Stimulated activated CD4-positive, alpha-beta T cell treated with anti-CD3 and anti-CD28 coated beads, Interleukin-1b, Interleukin-23, amount 100 ng/mL, for 24 hours (primary cell): ENCODE measurements around the gene ATAT1.

Experiments used
- DNase-seq, 4 experiments: peaks; one replicate each; pipeline ENCODE4 v3.0.0-alpha.2; 2020; ENCODE audit warnings: low read depth in 4 of 4, low spot score in 1 of 4

The ATAT1 gene

DNA sequence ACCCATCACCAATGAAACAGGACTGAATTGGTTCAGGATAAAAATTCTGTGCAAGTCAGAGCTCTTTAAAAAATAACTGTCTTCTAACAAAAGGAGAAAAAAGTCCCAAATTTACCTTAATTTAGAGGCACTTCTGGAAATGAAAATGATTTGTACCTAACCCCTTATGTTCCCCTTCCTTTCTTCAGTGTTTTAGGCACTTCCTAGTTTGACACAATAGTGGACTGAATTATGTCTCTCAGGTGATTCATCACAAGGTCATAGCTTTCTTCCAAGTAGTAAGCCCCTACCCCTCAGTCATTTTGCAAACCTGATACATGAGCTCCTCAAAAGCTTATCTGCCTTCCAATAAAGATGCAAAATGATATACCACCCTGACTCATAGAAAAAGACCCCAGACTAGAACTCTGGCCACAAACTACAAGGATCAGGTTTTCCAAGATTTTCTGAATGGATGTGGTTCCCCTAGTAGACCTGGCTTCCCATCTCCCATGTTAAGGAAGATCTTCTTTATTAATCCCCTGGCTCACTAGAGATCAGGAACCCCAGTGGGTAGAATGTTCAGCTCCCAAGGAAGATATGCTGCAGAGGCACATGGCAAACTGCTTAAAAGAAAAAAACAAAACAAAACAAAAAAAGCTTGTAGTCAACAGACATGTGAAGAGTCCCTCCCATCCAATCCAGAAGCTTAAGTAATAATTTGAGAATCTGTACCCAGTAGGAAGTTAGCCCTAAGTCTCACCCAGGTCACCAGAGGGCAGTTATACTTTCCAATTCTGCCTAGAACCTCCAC is 13.2 kb upstream of the ATAT1 start:
- no peak for DNase-seq

DNA sequence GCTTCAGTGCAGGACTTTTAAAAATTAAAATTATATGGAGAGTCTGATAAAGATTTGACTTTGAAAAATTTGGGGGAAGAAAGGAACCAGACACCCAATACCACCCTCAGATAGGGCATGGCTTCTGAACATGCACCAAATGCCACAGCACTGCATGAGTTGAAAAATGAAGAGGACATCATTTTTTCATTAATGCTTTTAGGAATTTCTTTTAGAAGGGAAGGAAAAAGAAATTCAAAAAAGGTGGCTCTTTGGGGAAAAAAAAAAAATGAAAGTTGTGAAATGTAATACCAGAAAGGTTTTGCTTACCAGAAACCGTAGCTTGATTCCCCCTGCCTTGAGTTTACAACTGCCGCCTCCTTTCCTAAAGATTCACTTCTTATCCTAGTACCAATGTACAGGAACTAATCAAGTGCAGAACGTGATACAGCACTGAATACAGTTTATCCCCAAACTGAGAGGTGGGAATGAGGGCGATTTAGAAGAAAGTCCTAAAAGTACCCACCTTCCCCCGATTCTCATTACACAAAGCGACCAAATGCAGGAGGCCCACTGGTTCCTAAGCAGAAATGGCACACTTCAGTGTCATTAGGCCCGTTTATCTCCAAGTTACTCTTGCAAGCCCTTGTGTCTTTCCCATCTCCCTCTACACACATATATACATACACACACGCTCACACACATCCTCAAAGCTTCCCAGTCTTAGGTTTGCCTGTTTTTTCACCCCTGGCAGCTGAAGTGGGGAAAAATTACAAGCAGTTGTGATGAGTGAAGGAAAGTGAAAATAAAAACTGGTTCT is 12.4 kb upstream of the ATAT1 start:
- DNase-seq: no peak

DNA sequence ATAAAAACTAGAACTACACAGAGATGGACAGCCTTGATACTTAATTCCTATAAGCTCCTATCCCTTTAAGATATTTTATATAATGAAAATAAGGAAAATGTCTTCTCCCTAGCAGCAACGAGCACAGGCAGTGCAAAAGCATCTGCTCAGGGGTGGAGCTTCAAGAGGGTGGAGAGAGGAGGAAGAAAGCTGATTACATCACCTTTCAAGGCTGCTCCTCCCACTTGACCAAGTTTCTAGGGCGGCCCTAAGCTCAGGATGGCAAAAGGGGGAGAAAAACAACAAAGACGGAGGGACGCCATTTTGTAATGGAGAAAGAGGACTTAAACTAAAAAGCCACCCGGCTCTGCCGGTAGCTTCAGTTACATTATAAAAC is 11.8 kb upstream of the ATAT1 start:
- peak; percentile 52 to 70 (median 60) for DNase-seq

DNA sequence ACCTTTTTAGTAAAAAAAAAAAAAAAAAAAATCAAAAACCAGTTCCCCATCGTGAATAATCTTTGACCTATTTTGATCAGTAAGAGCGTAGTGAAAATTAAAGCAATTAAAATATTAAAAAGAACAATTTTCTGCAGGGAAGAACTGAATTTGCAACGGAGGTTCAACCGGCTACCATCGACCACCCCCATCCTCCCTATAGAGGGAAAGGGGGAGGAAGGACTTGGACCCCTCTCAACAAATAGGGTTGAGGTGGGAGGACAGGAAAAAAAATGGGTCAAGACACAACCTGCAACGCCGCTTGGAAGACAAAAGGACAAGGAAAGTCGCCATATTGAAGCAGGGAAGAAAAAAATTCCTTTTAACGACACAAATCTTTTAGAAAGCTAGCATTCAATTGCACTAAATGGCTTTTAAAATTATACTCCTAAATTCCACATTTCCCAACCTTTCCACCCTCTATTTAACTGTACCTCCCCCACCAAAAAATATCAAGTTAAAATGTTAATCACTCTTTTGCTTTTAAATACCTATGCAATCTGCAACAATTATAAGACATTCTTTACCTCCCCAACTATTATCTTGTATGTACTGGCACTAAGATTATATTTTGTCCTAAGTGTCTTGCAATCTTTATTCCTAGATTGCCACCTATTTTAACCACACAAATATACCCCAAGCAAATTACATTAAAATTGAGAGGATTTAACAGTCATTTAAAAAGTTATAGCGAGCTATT is 11.3 kb upstream of the ATAT1 start:
- no peak for DNase-seq

DNA sequence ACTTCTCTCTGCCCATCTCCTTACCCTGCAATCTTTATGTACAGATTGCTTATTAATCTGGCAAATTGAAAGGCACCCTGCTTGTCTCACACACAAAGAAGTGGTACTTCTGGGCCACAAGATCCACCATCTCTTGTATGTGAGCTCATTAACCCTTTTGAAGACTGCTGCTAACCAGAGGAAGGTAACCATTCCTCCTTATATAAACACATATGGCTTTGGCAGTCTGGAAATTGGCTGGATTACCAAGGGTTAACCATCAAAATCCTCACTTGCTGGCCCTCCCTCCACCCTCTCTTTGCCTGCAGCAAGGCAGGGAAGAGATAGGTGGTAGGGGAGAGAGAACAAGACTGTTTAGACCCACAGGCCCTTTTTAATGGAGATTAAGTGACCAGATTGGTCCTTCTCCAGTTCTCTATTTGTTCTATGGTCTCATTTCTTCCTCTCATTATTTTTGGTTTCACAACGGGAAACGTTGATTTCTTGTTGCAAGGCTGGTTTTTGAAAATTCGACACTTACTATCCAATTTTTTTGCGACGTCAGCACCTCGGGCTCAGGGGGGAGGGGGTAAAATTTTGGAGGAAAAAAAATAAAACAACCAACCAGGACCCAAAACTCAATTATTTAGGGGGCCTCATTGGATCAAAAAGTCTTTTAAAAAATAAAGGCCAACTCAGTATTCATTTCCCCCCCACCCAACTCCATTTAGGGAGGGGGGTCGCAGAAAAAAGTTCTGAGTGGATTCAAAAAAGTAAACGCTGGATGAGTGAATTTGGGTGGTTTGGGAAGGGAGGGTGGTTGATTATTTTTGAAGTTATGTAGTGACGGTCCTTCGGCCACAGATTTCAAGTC is 10.5 kb upstream of the ATAT1 start:
- DNase-seq: no peak

DNA sequence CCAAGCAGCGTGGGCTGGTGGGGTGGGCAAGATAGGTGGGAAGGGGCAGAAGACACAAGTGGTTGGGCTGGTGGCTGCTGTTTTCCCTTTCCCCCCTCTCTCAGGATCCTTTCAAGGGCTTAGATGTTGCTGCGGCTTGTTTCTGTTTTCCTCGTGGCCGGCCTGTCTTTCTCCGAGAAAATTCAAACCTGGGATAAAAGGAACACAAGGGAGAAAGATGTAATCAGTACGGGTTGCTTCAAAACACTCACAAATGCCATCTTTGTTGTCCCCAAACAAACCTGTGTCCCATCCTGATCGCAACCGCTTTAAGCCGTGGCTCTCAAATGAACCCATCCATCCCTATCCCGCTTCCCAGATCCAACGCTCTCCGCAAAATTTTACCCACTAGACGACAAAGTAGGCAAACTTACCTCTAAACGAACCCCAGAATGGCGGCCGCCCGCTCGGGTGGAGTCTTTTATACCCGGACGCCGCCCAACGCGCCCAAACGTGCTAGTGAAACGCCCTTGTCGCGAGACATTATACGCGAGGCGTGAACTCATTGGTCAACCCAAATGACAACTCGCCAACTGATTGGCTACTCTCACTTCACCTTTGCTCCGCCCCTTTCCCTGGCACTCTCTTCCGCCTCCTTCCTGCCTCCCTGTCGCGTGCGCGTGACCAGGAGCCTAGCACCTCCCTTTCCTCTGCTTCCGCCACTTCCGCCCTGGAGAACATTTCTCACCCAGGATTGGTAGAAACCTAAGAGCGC is 9.7 kb upstream of the ATAT1 start, which contains the start of gene PPP1R10:
PPP1R10 (minus strand) TSS at position 433 of the 754 bp plus-strand sequence. CDS start 7,299 bp downstream, outside the sequence.
- DNase-seq: peak; percentile 93 to 95 (median 94)

DNA sequence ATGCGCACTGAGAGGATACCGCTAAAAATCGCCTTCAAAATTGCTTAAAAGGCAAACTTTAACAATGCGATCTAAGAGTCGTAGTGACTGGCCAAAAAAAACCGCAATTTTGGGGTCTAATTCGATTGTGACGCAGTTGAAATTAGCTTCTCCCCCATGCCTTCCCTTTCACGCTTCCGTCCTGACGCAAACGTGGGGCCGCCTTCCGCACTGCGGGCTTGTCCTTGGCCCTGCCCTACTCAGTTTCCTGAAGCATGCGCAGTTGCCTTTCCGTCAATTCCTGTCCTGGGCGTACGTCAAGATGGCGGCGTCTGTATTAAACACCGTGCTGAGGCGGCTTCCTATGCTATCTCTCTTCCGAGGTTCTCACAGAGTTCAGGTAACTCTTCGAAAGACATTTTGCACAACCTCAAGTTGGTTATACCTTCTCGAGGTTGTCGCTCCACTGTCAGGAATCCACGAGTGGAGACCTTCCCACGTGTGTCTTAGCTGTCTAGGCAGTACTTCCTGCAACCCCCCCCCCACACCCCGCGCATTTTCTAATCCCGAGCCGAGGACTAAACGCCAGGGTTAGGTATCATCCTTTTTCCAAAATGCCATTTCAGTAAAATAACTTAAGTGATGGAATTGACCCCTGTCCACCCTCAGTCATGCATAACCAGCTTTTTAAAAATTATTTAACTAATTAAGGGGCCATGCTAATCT is 9.0 kb upstream of the ATAT1 start, which contains the start of gene MRPS18B:
MRPS18B (plus strand) TSS at position 276 of the 705 bp plus-strand sequence; CDS start at position 302, 26 bp downstream.
- DNase-seq: peak; percentile 90 to 96 (median 93)

DNA sequence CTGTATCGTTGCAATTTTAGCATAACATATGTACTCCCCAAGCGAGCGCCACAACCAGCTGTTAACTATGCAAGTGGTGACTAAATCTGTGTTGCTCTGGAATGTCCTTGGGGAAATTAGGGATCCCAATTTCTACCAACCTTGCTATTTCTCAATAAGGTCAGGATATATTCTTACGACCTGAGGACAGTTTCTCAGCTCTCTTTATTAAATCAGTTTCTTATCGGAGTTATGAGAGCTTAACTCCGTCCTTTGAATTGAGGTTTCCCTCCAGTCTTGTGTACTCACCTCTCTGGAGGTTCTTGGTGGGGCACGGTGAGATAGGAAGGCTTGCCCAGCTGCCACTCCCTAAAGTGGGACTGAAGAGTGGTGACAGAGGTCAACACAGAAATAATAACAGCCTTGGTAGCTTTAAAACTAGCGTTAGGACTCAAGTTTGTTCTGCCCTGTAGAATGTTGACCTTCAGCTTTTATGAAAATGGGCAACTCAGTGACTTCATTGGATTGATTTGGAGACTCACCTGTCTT is 8.3 kb upstream of the ATAT1 start:
- no peak for DNase-seq

DNA sequence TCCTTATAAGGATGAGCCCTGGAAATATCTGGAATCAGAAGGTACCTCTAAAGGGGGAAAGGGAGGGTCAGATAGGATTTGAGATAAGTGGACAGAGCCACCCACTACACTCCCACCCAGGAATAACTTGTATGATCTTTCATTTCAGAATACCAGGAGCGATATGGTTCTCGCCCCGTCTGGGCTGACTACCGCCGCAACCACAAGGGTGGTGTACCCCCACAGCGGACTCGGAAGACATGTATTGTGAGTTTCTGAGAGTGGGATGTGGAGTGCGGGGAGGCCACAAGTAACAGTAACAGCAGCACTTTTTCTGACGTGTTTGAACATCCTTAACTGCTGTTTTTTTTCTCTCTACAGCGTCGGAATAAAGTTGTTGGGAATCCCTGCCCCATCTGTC is 7.1 kb upstream of the ATAT1 start:
- no peak for DNase-seq

DNA sequence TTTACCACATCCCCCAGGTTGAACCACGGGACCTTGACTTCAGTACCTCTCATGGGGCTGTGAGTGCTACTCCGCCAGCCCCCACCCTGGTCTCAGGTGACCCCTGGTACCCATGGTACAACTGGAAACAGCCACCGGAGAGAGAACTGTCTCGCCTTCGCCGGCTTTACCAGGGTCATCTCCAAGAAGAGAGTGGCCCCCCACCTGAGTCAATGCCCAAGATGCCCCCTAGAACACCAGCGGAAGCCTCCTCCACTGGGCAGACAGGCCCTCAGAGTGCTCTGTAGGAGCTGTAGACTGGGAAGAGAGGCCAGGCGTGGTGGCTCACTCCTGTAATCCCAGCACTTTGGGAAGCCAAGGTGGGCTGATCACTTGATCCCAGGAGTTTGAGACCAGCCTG is 1.2 kb upstream of the ATAT1 start:
- DNase-seq: no peak

DNA sequence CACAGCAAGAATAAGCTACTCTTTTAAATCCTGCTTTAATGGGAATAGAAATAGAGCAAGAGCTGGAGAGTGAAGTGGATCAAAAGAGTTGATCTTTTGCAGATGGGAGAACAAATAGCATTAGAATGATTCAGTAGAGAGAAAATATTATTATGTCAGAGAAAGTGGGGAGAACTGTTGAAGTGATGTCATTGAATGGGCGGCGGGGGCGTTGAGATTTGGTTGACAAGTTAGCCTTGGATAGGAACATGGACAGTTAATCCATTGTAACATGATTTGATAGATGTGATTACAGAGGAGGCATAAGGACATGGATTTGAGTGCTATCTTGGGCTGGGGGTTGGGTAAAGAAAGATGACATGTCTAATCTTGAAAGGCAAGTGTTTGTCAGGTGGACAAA is 9.2 kb downstream of the ATAT1 start:
- DNase-seq: no peak

DNA sequence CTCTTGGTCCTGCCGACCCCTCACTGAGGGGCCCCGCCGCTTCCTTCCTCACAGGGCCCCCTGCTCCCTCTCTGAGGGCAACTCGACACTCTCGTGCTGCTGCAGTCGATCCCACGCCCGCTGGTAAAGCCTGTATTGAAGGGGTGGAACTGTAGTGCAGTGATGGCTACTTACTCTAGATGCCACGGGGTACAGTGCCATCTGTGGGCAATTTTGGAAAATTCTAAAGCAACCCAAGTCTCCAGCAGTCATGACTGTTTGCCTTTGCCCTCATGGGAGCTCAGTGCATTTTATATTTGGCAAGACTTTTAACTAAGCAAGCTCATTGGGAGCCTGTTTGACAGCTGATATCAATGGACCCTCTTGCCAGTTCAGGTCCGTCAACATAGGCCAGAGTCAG is 13.8 kb downstream of the ATAT1 start:
- DNase-seq: no peak

DNA sequence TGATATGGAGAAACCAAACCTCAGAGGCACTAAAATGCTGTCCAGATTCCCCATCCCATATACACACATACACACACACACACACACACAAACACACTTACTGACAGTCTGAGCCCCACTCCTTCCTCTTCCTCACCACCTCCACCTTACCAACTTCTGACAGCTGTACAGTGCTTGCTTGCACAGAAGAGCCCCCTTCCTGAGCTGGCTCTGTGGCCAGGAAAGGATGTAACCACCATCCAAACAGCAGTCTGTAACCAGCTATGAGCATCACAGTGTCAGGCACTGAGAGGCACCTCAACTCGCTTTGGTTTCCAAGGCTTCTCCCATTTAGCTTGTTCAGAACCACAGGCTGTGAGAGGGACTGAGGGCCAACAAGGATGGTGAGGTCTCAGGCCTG is 14.4 kb downstream of the ATAT1 start:
- no peak for DNase-seq

DNA sequence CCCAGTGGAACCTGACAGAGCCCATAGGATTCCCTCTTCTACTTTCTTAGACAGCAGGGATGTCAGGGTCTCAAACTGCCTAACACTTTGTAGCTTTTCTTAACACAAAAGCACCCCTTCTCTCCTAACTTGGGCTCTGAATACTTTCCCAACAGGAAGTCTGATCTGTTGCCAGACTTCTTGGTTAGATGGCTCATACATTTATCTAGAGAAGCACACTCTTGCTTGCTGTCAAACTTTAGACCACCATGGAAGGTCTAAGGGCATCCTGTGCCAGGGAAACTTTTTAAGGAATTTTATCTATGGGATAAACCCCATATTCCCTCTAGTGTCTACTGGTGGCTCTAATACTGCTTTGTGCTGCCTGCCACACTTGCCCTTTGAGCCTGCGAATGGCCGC is 17.0 kb downstream of the ATAT1 start:
- no peak for DNase-seq

DNA sequence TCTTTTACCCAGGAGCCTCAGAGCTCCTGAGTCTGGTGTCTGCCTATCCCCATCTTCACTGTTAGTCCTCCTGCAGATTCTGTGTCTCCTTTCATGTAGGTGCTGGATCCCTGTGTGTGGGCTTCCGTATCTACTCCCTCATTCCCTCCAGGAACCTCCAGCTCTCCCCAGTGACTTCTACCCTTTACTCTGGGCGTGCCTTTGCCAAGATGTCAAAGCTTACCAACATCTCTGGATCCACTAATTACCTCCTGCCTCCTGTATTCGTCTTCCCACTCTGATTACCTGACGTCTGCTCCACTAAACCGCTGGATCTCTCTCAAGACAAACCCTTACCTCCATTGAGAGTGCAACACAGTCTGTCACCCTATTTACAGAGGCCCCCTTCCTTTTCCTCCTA is 18.1 kb downstream of the ATAT1 start:
- no peak for DNase-seq

DNA sequence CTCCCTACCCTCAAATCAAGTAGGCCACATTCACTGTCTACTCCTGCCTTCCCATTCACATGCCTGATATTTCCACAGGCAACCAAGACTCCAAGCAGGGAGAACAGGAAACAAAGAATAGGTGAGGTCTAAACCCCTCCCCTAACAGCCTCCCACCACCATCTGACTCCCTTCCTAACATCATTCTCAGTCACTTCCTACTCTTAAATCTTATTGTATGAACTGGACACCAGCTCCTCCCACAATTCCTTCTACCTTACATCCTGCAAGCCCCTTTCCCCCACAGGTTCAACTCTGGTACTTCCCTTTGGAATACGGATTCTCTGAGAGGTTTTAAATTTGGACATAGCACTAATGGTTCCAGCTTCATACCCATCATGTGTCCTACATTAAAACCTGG is 19.3 kb downstream of the ATAT1 start:
- no peak for DNase-seq

DNA sequence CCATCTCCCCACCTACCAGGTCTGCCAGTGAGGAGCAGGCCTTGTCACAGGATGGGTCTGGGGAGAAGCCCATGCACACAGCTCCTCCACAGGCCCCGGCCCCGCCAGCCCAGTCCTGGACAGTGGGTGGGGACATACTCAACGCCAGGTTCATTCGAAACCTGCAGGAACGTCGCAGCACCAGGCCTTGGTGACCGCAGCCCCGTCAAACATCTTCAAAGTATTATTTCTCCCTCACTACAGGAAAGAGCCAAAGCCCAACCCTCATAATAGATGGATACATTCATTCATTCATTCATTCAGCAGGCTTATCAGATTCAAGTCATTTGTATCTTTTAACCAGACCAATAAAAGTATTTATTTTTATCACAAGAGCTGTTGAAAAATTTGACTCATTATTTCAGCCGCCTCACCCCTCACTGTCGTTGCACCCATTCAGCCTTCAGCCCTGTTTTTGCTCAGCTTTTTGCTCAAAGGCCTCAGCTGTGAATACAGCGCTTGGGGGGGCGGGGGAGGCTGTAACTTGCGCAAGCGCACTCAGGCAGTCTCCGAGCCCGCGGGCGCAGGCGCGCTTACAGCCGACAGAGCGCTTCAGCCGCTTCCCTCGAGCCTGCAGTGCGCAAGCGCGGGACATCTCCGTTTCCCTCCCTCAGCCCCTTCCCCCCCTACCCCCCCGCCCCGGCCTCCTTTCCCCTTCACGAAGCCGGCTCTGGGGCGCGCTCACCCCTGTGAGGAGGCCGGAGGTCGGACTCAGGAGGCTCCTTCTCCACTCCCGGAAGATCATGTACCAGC is 20.0 kb downstream of the ATAT1 start, which contains the start of gene C6orf136:
C6orf136 (plus strand) TSS at position 684 of the 792 bp plus-strand sequence; CDS start at position 783, 99 bp downstream.
- peak; percentile 67 to 87 (median 84) for DNase-seq
